ENCODE data around the gene DGKH.

DNA sequence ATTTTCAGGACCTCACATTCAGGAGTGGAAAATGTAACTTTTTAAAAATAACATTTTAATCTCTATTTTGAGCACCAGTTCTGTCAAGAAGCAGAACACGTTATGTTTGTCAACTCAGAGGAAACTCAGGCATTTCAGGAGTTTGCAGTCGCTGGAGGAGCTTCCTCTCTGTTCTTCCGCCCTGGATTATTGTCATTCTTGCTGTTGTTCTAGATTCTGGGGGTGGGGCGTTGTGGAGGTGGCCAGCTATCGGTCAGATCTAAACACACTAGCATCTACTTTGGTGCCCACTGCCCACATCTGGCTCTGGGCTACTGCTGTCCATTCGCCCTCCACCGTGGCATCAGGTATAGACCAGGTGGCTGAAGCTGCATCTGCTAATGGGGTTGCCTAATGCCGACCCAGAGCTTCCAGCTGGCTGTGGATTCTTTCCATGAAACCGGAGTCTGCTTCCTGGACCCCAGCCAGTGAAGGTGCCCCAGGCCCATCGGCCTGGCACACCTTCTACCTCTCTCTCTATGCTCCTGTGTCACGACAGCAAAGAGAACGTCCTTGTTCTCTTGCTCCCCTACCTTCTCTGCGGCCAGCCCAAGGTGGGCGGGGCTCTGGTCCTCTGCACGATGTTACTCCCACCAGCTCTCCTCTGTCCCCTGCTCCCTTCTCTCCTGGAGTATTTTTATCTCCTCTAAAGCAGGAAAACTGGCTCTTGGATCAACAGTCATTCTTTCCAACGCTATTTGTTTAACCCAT is 36.7 kb upstream of the DGKH start:
- TF ChIP-seq, protein P1, sequence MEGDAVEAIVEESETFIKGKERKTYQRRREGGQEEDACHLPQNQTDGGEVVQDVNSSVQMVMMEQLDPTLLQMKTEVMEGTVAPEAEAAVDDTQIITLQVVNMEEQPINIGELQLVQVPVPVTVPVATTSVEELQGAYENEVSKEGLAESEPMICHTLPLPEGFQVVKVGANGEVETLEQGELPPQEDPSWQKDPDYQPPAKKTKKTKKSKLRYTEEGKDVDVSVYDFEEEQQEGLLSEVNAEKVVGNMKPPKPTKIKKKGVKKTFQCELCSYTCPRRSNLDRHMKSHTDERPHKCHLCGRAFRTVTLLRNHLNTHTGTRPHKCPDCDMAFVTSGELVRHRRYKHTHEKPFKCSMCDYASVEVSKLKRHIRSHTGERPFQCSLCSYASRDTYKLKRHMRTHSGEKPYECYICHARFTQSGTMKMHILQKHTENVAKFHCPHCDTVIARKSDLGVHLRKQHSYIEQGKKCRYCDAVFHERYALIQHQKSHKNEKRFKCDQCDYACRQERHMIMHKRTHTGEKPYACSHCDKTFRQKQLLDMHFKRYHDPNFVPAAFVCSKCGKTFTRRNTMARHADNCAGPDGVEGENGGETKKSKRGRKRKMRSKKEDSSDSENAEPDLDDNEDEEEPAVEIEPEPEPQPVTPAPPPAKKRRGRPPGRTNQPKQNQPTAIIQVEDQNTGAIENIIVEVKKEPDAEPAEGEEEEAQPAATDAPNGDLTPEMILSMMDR (IDR thresholded peaks at IDR 0.05; ENCODE audit: poor library complexity): no peak
- no peak for TF ChIP-seq EZH2 (IDR thresholded peaks at IDR 0.05; ENCODE audit: borderline replicate concordance)
